Measurements from ENCODE around the gene SMC4.

DNA sequence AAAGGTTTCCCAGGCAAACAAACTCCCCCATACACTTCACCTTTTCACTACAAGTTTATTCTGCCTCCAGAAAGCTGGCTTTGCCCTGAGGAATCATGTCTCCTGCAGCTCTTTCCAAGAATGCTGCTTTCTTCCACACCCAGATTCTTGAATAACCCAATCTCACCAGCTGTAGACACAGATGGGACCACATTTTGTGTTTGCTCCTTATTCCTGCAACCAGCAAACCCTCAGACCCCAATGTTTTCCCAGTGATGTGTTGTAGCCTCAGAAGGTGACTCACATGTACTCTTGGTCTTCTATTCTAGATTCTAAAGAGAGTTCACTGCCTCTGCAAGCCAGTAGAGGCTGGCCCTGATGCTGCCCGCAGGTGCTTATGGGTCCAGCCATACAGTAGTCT lies 73.8 kb downstream of the SMC4 start:
- TF ChIP-seq, protein P1, sequence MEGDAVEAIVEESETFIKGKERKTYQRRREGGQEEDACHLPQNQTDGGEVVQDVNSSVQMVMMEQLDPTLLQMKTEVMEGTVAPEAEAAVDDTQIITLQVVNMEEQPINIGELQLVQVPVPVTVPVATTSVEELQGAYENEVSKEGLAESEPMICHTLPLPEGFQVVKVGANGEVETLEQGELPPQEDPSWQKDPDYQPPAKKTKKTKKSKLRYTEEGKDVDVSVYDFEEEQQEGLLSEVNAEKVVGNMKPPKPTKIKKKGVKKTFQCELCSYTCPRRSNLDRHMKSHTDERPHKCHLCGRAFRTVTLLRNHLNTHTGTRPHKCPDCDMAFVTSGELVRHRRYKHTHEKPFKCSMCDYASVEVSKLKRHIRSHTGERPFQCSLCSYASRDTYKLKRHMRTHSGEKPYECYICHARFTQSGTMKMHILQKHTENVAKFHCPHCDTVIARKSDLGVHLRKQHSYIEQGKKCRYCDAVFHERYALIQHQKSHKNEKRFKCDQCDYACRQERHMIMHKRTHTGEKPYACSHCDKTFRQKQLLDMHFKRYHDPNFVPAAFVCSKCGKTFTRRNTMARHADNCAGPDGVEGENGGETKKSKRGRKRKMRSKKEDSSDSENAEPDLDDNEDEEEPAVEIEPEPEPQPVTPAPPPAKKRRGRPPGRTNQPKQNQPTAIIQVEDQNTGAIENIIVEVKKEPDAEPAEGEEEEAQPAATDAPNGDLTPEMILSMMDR (IDR thresholded peaks at IDR 0.05): no peak
- no peak for TF ChIP-seq POLR2A (IDR thresholded peaks at IDR 0.05)

Measured in heart left ventricle (tissue), 13 donors.